Astrocyte (in vitro differentiated cells and primary cell): ENCODE results near the gene PPP1R36.

Experiments used
- CTCF ChIP-seq: IDR thresholded peaks from 2 replicates; pipeline ENCODE4 v1.5.1; 2011; ENCODE audit warnings: low read depth, mild to moderate bottlenecking, inconsistent platforms, low read length, moderate library complexity; ENCODE audit not compliant: insufficient read depth
- EZH2 ChIP-seq: IDR thresholded peaks from 2 replicates; pipeline ENCODE4 v1.6.1; 2012; ENCODE audit warnings: mild to moderate bottlenecking, low read length, inconsistent platforms; ENCODE audit not compliant: insufficient read depth

- no peak for TF ChIP-seq CTCF
- no peak for TF ChIP-seq EZH2
These were observed 60.4 kb downstream of the PPP1R36 start for GRCh38 chr14:64610049-64610746.
